ENCODE results near the gene AGRP.

DNA sequence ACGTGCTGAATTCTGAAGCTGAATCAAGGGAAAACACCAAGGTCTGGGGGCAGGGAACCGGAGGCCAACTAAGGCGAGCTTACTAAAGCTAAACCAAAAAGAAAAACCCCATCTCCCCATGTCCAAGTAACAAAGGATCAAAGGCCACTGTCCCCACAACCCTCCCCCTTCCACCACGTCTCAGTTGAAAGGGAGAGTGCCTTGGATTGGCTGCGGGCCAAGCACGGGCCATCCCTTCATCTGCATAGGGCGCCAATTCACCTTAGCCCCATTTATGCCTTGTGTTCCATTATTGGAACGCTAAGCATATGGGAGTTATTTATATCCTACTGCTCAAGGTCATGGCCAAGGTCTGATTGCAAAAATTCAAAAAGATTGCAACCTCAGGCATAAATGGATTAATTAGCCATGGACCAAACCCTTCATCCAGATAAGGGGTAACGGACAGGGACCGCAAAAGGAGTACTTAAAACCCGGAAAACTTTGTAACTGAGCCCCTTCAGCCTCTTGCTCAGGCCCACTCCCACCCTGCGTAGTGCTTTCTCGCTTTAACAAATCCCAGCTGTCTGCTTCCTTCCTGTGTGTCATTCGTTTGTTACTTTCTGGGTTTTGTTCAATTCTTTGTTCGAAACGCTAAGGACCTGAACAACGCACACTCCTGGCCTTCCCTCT, 1.6 kb downstream of the AGRP start:
- TF ChIP-seq, protein P1, sequence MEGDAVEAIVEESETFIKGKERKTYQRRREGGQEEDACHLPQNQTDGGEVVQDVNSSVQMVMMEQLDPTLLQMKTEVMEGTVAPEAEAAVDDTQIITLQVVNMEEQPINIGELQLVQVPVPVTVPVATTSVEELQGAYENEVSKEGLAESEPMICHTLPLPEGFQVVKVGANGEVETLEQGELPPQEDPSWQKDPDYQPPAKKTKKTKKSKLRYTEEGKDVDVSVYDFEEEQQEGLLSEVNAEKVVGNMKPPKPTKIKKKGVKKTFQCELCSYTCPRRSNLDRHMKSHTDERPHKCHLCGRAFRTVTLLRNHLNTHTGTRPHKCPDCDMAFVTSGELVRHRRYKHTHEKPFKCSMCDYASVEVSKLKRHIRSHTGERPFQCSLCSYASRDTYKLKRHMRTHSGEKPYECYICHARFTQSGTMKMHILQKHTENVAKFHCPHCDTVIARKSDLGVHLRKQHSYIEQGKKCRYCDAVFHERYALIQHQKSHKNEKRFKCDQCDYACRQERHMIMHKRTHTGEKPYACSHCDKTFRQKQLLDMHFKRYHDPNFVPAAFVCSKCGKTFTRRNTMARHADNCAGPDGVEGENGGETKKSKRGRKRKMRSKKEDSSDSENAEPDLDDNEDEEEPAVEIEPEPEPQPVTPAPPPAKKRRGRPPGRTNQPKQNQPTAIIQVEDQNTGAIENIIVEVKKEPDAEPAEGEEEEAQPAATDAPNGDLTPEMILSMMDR (IDR thresholded peaks at IDR 0.05; ENCODE audit: low read depth, low read length, poor library complexity, severe bottlenecking), result no peak
- TF ChIP-seq EZH2phosphoT487 (IDR thresholded peaks at IDR 0.05; ENCODE audit: borderline replicate concordance, low read length), result no peak

Measured in DOHH2 (cell line).